Uterus (tissue), 2 donors: ENCODE results near the gene RBM25.

ENCODE experiments used
- CTCF ChIP-seq, 4 experiments: fragments of 200-600 bp in 2 of 4; fragments of 450-650 bp in 2 of 4; sonication (generic) in 2 of 4; IDR thresholded peaks; one replicate each; pipeline ENCODE4 v1.5.1; 2016 to 2019; ENCODE audit warnings: antibody characterized with exemption in 4 of 4, mild to moderate bottlenecking in 2 of 4, moderate library complexity in 1 of 4
- POLR2A ChIP-seq, 2 donors: fragments of 450-650 bp; IDR thresholded peaks; one replicate each; pipeline ENCODE4 v1.6.1; 2016; ENCODE audit warnings: antibody characterized with exemption in 2 of 2, mild to moderate bottlenecking in 1 of 2, moderate library complexity in 1 of 2

GRCh38 chr14:73153272-73153671, 94.9 kb downstream of the RBM25 start:
- TF ChIP-seq CTCF (IDR thresholded peaks at IDR 0.05): no peak
- no peak for TF ChIP-seq POLR2A (IDR thresholded peaks at IDR 0.05)
